GM21528 (cell line): ENCODE measurements around the gene GCGR.
A peak's percentile ranks its signal among the peaks of the same experiment; 100 is the strongest.

Source experiments
- ATAC-seq: cut with Tn5 transposase; IDR thresholded peaks from one replicate; pipeline ENCODE4 v1.9.1; 2021; ENCODE audit warnings: mild to moderate bottlenecking, moderate library complexity; ENCODE audit not compliant: unreplicated experiment, low FRiP score

Gene GCGR

DNA sequence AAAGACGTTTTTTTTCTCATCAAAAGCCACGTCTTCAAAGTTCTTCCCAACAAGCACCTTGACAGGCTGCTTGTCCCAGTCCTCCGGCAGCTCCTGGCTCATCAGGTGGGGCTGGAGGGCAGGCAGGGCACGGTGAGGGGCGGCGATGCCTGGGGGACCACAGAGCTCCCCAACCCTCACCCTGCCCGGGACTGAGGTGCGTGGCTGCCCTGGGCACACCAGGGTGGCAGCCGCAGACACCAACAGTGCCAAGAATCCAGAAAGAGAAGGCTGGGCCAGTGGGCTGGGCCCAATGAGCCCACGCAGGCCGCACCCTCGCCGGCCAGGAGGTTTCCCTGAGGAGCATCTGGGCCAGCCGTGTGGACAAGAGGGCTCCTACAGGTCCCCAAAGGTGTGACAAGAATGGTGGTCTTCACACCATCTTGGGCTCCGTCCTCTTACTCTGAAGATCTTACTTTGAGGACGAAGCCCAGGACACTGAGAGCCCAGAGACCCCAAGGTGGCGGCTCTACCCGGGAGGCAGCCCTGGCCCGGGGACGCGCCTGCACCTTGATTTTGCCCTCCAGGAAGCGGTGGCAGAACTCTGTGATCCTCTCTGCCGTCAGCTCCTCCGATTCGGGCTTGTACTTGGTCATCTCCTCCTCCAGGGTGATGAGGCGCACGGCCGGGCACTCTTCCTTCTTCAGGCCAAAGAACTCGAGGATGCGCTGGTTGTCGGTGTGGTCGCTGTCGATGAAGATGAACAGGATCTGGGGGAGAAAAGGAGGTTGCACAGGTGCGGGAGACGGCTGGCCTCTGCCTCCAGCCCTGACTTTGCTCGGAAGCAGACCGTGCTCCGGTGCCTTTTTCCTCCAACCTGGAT lies 42.2 kb downstream of the GCGR start:
- ATAC-seq, result no peak

GRCh38 chr17:81846743-81847689 lies 43.1 kb downstream of the GCGR start:
- no peak for ATAC-seq

DNA sequence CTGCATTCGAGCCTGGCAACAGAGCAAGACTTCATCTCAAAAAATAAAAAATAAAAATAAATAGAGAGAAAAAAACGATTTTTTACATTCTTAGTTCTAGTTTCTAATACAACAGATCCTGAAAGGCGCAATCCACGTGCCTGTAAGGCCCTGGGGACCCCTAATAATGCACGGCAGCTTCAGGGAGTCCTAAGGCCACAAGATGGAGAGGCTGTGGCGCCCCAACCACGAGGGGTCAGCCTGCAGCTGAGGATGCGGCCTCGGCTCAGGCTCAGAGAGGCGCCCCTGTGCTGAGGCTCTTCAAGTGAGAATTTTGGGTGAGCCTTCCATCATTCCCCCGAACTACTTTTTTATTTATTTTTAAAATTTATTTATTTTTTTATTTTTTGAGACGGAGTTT lies 45.5 kb downstream of the GCGR start:
- ATAC-seq, result no peak

GRCh38 chr17:81851423-81851822 lies 47.5 kb downstream of the GCGR start:
- ATAC-seq, result no peak

DNA sequence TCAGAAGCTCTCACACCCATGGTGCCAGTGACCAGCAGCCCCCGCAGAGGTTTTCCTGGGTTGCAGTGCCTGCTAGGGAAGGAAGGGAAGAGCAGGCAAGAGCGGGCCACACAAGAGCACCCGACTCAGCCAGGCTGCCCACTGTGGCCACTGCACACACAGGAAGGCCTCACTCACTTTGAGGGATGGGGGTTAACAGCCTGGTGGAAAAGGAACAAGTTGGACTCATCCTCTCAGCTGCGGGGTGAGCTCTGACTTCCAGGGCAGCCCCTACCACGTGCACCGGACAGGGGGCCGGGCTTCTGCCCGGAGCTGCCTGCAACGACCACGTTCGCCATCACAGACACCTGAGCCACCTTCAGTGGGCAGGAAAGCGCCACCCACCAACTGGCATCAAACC lies 48.3 kb downstream of the GCGR start:
- ATAC-seq, result no peak

DNA sequence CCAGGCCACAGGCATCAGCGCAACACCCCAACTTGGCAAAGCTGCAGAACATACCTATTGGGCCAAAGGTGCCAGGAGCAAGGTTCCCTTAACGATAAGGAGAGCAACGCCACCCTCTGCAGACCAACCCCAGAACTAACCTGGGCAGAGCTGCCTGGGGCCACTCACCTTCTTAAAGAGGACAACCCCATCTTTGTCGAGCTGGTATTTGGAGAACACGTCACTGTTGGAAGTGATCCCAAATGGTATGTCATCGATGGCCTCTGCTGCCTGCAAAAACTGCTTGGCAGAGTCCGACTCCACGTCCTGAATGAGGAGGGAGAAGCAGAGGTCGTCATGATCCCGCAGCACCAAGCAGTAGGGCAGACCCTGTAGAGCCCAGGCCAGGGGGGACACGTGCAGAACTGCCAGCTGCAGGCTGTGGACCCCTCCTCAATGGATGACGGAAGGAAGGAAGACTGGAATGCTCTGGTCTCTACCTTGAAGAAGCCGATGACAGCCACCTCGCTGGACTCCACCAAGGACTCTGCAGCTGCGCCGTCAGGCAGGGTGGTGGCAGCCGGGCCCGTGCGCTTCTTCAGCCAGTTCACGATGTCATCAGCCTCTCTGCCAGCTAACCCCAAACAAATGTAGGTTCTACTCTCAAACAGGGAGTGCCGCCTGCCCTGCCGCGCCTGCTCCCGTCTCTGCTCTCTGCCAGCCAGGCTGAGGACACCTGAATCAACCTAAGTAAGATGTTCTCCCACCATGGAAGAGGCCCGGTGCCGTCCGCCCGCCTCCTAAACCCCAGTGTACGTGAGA lies 51.2 kb downstream of the GCGR start:
- no peak for ATAC-seq

DNA sequence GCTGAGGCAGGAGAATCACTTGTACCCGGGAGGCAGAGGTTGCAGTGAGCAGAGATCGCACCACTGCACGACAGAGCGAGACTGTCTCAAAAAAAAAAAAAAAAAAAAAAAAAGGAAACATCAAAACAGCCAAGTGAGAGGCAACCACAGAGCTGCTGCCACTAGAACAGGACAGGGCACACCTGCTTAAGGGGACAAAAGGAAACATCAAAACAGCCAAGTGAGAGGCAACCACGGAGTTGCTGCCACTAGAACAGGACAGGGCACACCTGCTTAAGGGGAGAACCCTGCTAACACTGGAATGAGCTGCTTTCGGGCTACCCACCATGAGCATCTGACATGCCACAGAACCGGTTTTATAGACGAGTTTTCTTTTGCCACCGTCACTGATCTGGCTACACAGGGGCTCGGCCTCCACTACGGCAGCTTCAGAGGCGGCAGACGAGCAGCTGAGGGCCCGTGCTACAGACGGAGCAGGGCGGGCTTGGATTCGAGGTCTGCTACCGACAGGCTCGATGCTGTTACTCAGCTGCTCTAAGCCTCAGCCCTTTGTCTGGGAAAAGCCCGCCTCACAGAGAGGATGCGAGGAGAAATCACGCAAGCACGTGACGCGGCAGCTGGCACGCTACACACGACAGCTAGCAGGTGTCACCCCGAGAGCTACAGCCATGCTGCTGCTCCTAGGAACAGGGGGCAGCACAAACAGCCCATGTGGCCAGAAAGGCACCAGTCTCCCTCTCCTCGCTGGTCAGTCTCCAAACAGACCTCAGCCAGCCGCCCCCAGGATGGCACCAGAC lies 54.4 kb downstream of the GCGR start:
- ATAC-seq, result no peak

DNA sequence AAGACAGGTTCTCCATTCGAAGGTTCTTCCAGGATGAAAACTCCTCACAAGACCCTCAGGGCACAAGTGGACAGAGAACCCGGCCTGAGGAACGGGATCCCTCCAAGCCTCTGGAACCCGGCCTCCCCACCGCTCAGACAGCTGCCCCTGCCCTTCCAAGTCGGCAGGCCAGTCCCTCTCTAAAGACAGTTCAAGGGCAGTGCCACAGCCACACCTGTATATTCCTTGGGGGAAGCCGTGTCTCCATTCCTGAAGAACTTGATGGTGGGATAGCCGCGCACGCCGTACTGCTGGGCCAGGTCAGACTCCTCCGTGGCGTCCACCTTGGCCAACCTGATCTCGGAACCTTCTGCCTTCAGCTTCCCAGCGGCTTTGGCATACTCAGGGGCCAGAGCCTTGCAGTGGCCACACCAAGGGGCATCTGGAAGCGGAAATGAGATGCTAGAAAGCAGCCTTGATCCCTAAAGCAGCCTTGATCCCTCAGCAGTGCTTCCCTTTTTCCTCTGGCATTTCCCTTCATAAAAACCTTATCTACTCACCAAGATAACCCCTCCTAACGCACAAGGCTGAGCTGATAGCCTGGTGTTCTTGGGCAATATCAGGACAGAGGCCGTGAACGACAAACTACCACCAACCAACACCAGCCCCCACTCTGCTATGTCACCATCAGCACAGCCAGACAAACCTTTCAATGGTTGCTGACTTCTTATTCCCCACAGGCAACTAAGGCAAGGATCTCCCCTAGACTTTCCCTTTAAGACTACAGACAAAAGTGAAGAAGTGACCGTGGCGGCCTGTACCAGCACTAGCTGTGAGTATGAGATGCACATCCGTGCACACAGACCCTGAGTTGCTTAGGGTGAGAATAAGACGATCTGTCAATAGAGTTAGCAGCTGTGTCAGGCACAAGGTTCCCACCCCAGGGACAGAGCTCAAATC lies 55.3 kb downstream of the GCGR start:
- ATAC-seq, result no peak

GRCh38 chr17:81859906-81860755 lies 56.2 kb downstream of the GCGR start, which contains the start of gene P4HB:
Gene P4HB (minus strand): TSS chr17:81860535. CDS start chr17:81860471, 64 bp downstream.
- peak; percentile 3 for ATAC-seq

DNA sequence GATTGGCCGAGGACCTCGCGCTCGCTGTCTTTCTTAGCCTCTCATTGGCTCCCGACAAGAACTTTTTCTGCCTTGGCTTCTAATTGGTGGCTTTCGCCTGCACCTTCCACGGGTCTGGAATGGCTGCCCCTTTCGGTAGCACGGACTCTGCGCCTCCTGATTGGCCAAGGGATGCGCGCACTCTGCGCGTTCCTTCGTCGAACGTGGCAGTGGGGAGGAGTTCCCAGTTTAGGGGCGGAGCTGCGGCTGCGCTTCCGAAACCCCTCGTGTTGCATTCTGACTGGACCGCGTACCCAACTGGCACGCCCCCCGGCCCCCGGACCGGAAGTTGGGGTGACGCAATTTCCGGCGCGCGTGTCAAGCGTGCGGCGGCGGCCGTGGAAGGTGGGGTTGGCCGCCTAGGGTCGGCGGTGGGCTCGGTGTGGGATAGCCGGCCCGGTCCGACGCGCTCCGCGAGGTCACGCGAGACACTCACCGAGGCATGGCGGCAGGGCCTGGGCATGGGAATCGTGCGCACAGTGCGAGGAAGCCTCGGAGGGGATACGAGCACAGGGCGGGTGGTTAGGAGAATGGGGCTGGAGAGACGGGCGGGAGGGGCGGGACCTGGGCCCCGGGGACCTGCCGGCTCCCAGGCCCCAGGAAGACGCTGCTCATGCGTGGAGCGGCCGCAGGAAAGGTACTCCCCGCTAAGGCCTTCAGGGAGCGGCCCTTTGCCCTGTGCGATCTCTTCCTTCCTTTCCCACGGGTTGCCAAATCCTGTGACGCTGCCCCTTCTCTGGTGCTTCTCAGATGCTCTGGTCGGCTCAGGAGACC lies 57.0 kb downstream of the GCGR start:
- ATAC-seq, result peak; percentile 82

DNA sequence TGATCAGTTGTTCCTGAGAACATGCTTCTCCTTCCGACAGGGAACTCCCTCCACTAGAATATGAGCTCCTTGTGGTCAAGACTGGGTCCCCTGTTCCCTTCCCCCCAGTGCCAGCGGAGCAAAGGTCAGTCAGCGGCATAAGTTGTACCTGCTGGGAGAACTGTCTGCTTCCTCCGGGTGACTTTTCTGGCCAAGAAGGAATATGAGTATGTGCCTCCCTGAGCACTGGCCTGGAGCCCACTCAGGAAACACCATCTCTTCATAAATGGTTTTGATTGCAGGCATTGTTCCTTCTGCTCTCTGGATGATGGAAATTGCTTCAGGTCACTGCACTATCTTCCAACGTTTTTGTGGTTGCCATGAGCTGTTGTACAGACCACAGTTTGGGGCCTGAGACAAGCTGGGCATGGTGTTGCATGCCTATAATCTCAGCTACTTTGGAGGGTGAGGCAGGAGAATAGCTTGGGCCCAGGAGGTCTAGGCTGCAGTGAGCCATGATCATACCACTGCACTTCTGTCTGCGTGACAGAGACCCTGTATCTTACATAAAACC lies 59.2 kb downstream of the GCGR start:
- ATAC-seq, result no peak
